Transverse colon (tissue), 4 donors: ENCODE data around the gene PDCD1. TPM values are rescaled to one million over a fixed set of nuclear protein-coding genes. Genes with fewer than 3 reads are reported as not detected.

Experiments
- DNase-seq: peaks from one replicate; pipeline ENCODE4 v3.0.0-alpha.2; 2019
- H3K27ac ChIP-seq, 4 donors: fragments of 200-600 bp; sonication (generic); 2 replicates each; pipeline ENCODE4 v1.5.1; 2016 to 2018; ENCODE audit warnings: inconsistent platforms in 4 of 4
- H3K27me3 ChIP-seq: fragments of 200-600 bp; sonication (generic); 2 replicates; pipeline ENCODE4 v1.5.1; 2017; ENCODE audit warnings: inconsistent platforms
- H3K36me3 ChIP-seq, 4 donors: fragments of 200-600 bp; sonication (generic); 2 replicates each; pipeline ENCODE4 v1.5.1; 2017 to 2019; ENCODE audit warnings: inconsistent platforms in 4 of 4
- H3K4me1 ChIP-seq, 4 donors: fragments of 200-600 bp; sonication (generic); 2 replicates each; pipeline ENCODE4 v1.5.1; 2017 to 2020; ENCODE audit warnings: inconsistent platforms in 4 of 4
- H3K4me3 ChIP-seq, 4 donors: fragments of 200-600 bp; sonication (generic); 1 replicate in 1 of 4; 2 replicates in 3 of 4; pipeline versions ENCODE4 v1.5.1 to v1.6.1; 2017 to 2019; ENCODE audit warnings: inconsistent platforms in 4 of 4
- H3K9me3 ChIP-seq, 2 donors: fragments of 200-600 bp; sonication (generic); 2 replicates each; pipeline ENCODE4 v1.5.1; 2017 to 2019; ENCODE audit warnings: inconsistent platforms in 2 of 2
- CTCF ChIP-seq, 5 experiments: fragments of 200-600 bp in 3 of 5; fragments of 450-650 bp in 2 of 5; sonication (generic) in 3 of 5; IDR thresholded peaks; 1 replicate in 2 of 5; 2 replicates in 3 of 5; pipeline ENCODE4 v1.5.1; 2016 to 2017; ENCODE audit warnings: antibody characterized with exemption in 5 of 5, inconsistent platforms in 3 of 5, mild to moderate bottlenecking in 2 of 5, moderate library complexity in 1 of 5
- EP300 ChIP-seq: sonication (generic); formaldehyde crosslinking; IDR thresholded peaks from one replicate; pipeline ENCODE4 v1.6.1; 2017; ENCODE audit warnings: antibody characterized with exemption, low read depth
- POLR2A ChIP-seq: fragments of 450-650 bp; IDR thresholded peaks from one replicate; pipeline ENCODE4 v1.6.1; 2016; ENCODE audit warnings: antibody characterized with exemption, mild to moderate bottlenecking, moderate library complexity
- POLR2AphosphoS5 ChIP-seq, 3 donors: sonication (generic); formaldehyde crosslinking; IDR thresholded peaks; one replicate each; pipeline ENCODE4 v1.6.1; 2016; ENCODE audit warnings: antibody characterized with exemption in 3 of 3
- WGBS, 2 donors: methylation state at CpG; one replicate each; pipeline ENCODE4 v1.1.5; 2018; ENCODE audit warnings: low coverage in 1 of 2; 5-methylcytosine and 5-hydroxymethylcytosine counted together
- in situ Hi-C, 4 donors: fragments of 200-750 bp; cut with MboI; loops; one replicate each; pipeline versions ENCODE4 v1.15.0 to v1.15.1; 2017; ENCODE audit warnings: low sequenced_read_pairs in 3 of 4, low pct_ligation_motif_present in 1 of 4, low pct_unique_long_range_greater_than_20kb in 1 of 4
- intact Hi-C: fragments of 100-400 bp; cut with DNase I; formaldehyde crosslinking; loops from one replicate; pipeline ENCODE4 v1.15.1; 2023; ENCODE audit warnings: low total_unique reads
- total RNA-seq, 4 donors: library from RNA; depleted of rRNA; stranded (reverse); fragments of >200 nt; gene quantifications; one replicate each; pipeline ENCODE4 v1.1.0, GENCODE V29; 2016

Gene PDCD1
- total RNA-seq, 4 donors from 2014 or later: 0.55 to 0.64 TPM; not detected in 2

- H3K4me1 ChIP-seq: no peaks in the 10 kb centered on the region
- no peak overlapping the region for H3K4me3 ChIP-seq
- no peaks in the 10 kb centered on the region for H3K27me3 ChIP-seq
- H3K9me3 ChIP-seq: no peaks in the 10 kb centered on the region
- intact Hi-C loops (no loop called here), in situ Hi-C loops (no loop called here)
- no peak for DNase-seq
- no peaks in the 10 kb centered on the region for H3K36me3 ChIP-seq
- 63 to 79% methylated on average over 1 to 29 of the region's 29 CpGs for WGBS, 2 donors
- TF ChIP-seq CTCF (IDR thresholded peaks at IDR 0.05): no peak
- no peak for TF ChIP-seq POLR2A
- no peak for TF ChIP-seq POLR2AphosphoS5 (IDR thresholded peaks at IDR 0.05)
- no peak for TF ChIP-seq EP300
- no peak overlapping the region for H3K27ac ChIP-seq
Measured at GRCh38 chr2:241890524-241891235, 32.0 kb upstream of the PDCD1 start.

GRCh38 chr2:241888641-241889040 is 29.9 kb upstream of the PDCD1 start:
- Histone ChIP-seq H3K27ac (no peak overlapping the region), H3K9me3 (no peaks in the 10 kb centered on the region), H3K27me3 (no peaks in the 10 kb centered on the region), H3K4me3 (no peak overlapping the region), H3K4me1 (no peaks in the 10 kb centered on the region), H3K36me3 (no peaks in the 10 kb centered on the region)
- no peak for DNase-seq
- intact Hi-C loops (no loop called here), in situ Hi-C loops (no loop called here)
- TF ChIP-seq POLR2AphosphoS5 (IDR thresholded peaks at IDR 0.05) (no peak), CTCF (IDR thresholded peaks at IDR 0.05) (no peak), POLR2A (no peak), EP300 (no peak)
- 77 to 100% methylated on average over 1 to 4 of the region's 6 CpGs for WGBS, 2 donors

GRCh38 chr2:241887806-241888522 is 29.3 kb upstream of the PDCD1 start:
- in situ Hi-C loops (no loop called here), intact Hi-C loops (no loop called here)
- no peak overlapping the region for H3K4me3 ChIP-seq
- TF ChIP-seq EP300: no peak
- TF ChIP-seq CTCF (IDR thresholded peaks at IDR 0.05): no peak
- WGBS, 2 donors: 80 to 88% methylated on average over 1 to 23 of the region's 24 CpGs
- DNase-seq: no peak
- no peak overlapping the region for H3K27ac ChIP-seq
- no peaks in the 10 kb centered on the region for H3K27me3 ChIP-seq
- H3K4me1 ChIP-seq: peaks cover 0 to 3% (median 0%) of the 10 kb centered on the region in 4 donors
- H3K36me3 ChIP-seq: no peaks in the 10 kb centered on the region
- no peaks in the 10 kb centered on the region for H3K9me3 ChIP-seq

- no peak for DNase-seq
- no peak overlapping the region for H3K27ac ChIP-seq
- intact Hi-C loops (no loop called here), in situ Hi-C loops (no loop called here)
- H3K4me1 ChIP-seq: peaks cover 0 to 13% (median 8%) of the 10 kb centered on the region in 4 donors
- no peak overlapping the region for H3K4me3 ChIP-seq
- H3K27me3 ChIP-seq: no peaks in the 10 kb centered on the region
- no peaks in the 10 kb centered on the region for H3K36me3 ChIP-seq
- TF ChIP-seq POLR2A: no peak
- TF ChIP-seq POLR2AphosphoS5 (IDR thresholded peaks at IDR 0.05): no peak
- no peak for TF ChIP-seq CTCF (IDR thresholded peaks at IDR 0.05)
- TF ChIP-seq EP300: no peak
- no peaks in the 10 kb centered on the region for H3K9me3 ChIP-seq
- 90% methylated on average over 19 of the region's 19 CpGs; no CpG with 5 or more reads in 1 of the 2 donors for WGBS, 2 donors
Measured at GRCh38 chr2:241886840-241887447, 28.2 kb upstream of the PDCD1 start.
